Stimulated activated CD8-positive, alpha-beta memory T cell treated with anti-CD3 and anti-CD28 coated beads, Interleukin-7, amount 100 ng/mL, for 24 hours (primary cell): Measurements from ENCODE around the gene ITM2C.

ENCODE experiments used
- DNase-seq: peaks from one replicate; pipeline ENCODE4 v3.0.0-alpha.2; 2020; ENCODE audit warnings: low read depth

ITM2C gene

GRCh38 chr2:230872968-230873660 is 8.4 kb downstream of the ITM2C start:
- DNase-seq, result no peak

- DNase-seq, result no peak
These were observed 9.1 kb downstream of the ITM2C start for GRCh38 chr2:230873661-230874401.

- no peak for DNase-seq
These were observed 9.7 kb downstream of the ITM2C start for GRCh38 chr2:230874456-230874855.

GRCh38 chr2:230874876-230875275 is 10.1 kb downstream of the ITM2C start:
- no peak for DNase-seq

GRCh38 chr2:230875347-230876315 is 10.9 kb downstream of the ITM2C start:
- no peak for DNase-seq

GRCh38 chr2:230877116-230877758 is 12.5 kb downstream of the ITM2C start:
- DNase-seq, result no peak

GRCh38 chr2:230877759-230878598 is 13.2 kb downstream of the ITM2C start:
- peak; percentile 27 for DNase-seq

GRCh38 chr2:230878599-230879188 is 14.0 kb downstream of the ITM2C start:
- no peak for DNase-seq

- no peak for DNase-seq
These were observed 14.6 kb downstream of the ITM2C start for GRCh38 chr2:230879271-230879882.

- DNase-seq, result no peak
These were observed 15.1 kb downstream of the ITM2C start for GRCh38 chr2:230879891-230880290.

- no peak for DNase-seq
These were observed 17.1 kb downstream of the ITM2C start for GRCh38 chr2:230881840-230882239.

GRCh38 chr2:230885463-230886130 is 20.9 kb downstream of the ITM2C start:
- no peak for DNase-seq

GRCh38 chr2:230886206-230886605 is 21.5 kb downstream of the ITM2C start:
- DNase-seq, result no peak

- no peak for DNase-seq
These were observed 21.9 kb downstream of the ITM2C start for GRCh38 chr2:230886671-230887071.

GRCh38 chr2:230887342-230887741 is 22.6 kb downstream of the ITM2C start:
- no peak for DNase-seq

GRCh38 chr2:230888824-230889400 is 24.2 kb downstream of the ITM2C start:
- DNase-seq, result no peak

GRCh38 chr2:230889911-230890601 is 25.3 kb downstream of the ITM2C start:
- no peak for DNase-seq

GRCh38 chr2:230890646-230891045 is 25.9 kb downstream of the ITM2C start:
- DNase-seq, result no peak

GRCh38 chr2:230891064-230891463 is 26.3 kb downstream of the ITM2C start:
- DNase-seq, result no peak
